Activated CD8-positive, alpha-beta T cell treated with anti-CD3 and anti-CD28 coated beads, Interleukin-2, amount 10 ng/mL, durations not matched to agents 7 days and 5 days (primary cell): Measurements from ENCODE around the gene C1orf53. TPM values are rescaled to one million over a fixed set of nuclear protein-coding genes. Genes with fewer than 3 reads are reported as not detected.
"Not testable (repeated sequence)": the region's sequence is repeated elsewhere in the genome, so short reads cannot be mapped to it uniquely, and the experiment has no call there.

ENCODE experiments used
- ATAC-seq: fragments of 150-1000 bp; cut with Tn5 transposase; one replicate; pipeline ENCODE4 v1.10.0; 2021; ENCODE audit warnings: moderate library complexity
- CTCF ChIA-PET: fragments of 350-600 bp; sonication (Branson Sonifier 250); formaldehyde crosslinking; loops from one replicate; lab custom pipeline; 2021; ENCODE audit warnings: antibody characterized with exemption; lab: Charles Lee
- POLR2A ChIA-PET: fragments of 350-600 bp; sonication (Branson Sonifier 250); formaldehyde crosslinking; loops from one replicate; lab custom pipeline; 2021; ENCODE audit warnings: antibody characterized with exemption; lab: Charles Lee
- DNase-seq: peaks from one replicate; pipeline ENCODE4 v3.0.0-alpha.2; 2020
- H3K27ac Mint-ChIP-seq: one replicate; pipeline ENCODE4 v1.8.0; 2021; ENCODE audit warnings: mild to moderate bottlenecking, mixed read lengths
- H3K27me3 Mint-ChIP-seq: one replicate; pipeline ENCODE4 v1.8.0; 2021; ENCODE audit warnings: low read depth, mixed read lengths
- H3K36me3 Mint-ChIP-seq: one replicate; pipeline ENCODE4 v1.8.0; 2021; ENCODE audit warnings: low read depth, mixed read lengths
- H3K4me1 Mint-ChIP-seq: one replicate; pipeline ENCODE4 v1.8.0; 2021; ENCODE audit warnings: low read depth, mixed read lengths
- H3K4me3 Mint-ChIP-seq: one replicate; pipeline ENCODE4 v1.8.0; 2021; ENCODE audit warnings: mild to moderate bottlenecking, mixed read lengths
- H3K9me3 Mint-ChIP-seq: one replicate; pipeline ENCODE4 v1.8.0; 2022; ENCODE audit warnings: mixed read lengths; ENCODE audit not compliant: insufficient read depth
- total RNA-seq, 2 experiments: library from RNA; stranded (reverse); gene quantifications; one replicate each; pipeline ENCODE4 v1.2.3, GENCODE V29; 2021

Gene C1orf53
- total RNA-seq, 2 experiments from 2014 or later, result 0.68 to 0.97 TPM

GRCh38 chr1:197882241-197882640 is 20.2 kb upstream of the C1orf53 start:
- H3K9me3 Mint-ChIP-seq, DNase-seq, POLR2A ChIA-PET, H3K27ac Mint-ChIP-seq, H3K4me3 Mint-ChIP-seq, H3K36me3 Mint-ChIP-seq, ATAC-seq, CTCF ChIA-PET, H3K4me1 Mint-ChIP-seq: not testable (repeated sequence)
- H3K27me3 Mint-ChIP-seq, result peaks cover 33% of the 10 kb centered on the region

- no peaks in the 10 kb centered on the region for H3K4me1 Mint-ChIP-seq
- ChIA-PET POLR2A (no interaction called here), CTCF (interaction anchor here (1.5 kb wide), 1 partner anchor 15 kb away, joined by 5 read pairs; no protein-coding TSS in a partner anchor)
- ATAC-seq, result no peak
- H3K4me3 Mint-ChIP-seq, result no peak overlapping the region
- H3K27ac Mint-ChIP-seq, result no peak overlapping the region
- no peaks in the 10 kb centered on the region for H3K36me3 Mint-ChIP-seq
- peaks cover 40% of the 10 kb centered on the region for H3K27me3 Mint-ChIP-seq
- no peak for DNase-seq
- H3K9me3 Mint-ChIP-seq, result no peaks in the 10 kb centered on the region
Measured at GRCh38 chr1:197884173-197884572, 18.3 kb upstream of the C1orf53 start.

- H3K27me3 Mint-ChIP-seq, result peaks cover 37% of the 10 kb centered on the region
Measured at GRCh38 chr1:197890936-197891335, 11.5 kb upstream of the C1orf53 start.

GRCh38 chr1:197892684-197893083 is 9.7 kb upstream of the C1orf53 start:
- no peaks in the 10 kb centered on the region for H3K36me3 Mint-ChIP-seq
- H3K4me3 Mint-ChIP-seq, result no peak overlapping the region
- ATAC-seq (no peak), DNase-seq (no peak)
- H3K9me3 Mint-ChIP-seq, result no peaks in the 10 kb centered on the region
- no peak overlapping the region for H3K27ac Mint-ChIP-seq
- POLR2A ChIA-PET, result interaction anchor here (0.6 kb wide), 1 partner anchor 117 kb away, joined by 3 read pairs; the partner anchor contains the start of gene DENND1B
- no peaks in the 10 kb centered on the region for H3K4me1 Mint-ChIP-seq
- CTCF ChIA-PET, result interaction anchor here (1.0 kb wide), 1 partner anchor 27 kb away, joined by 3 read pairs; no protein-coding TSS in a partner anchor
- H3K27me3 Mint-ChIP-seq, result peaks cover 49% of the 10 kb centered on the region

More at GRCh38 chr1:197890936-197891335, 11.5 kb upstream of the C1orf53 start:
- POLR2A ChIA-PET, result no interaction called here
- H3K27ac Mint-ChIP-seq, result no peak overlapping the region
- H3K36me3 Mint-ChIP-seq, result no peaks in the 10 kb centered on the region
- H3K4me1 Mint-ChIP-seq, result no peaks in the 10 kb centered on the region
- ATAC-seq (no peak), DNase-seq (no peak)
- CTCF ChIA-PET, result interaction anchor here (1.2 to 2.3 kb wide), 3 partner anchors 22 to 276 kb away, joined by 3 to 11 read pairs (median 4); no protein-coding TSS in a partner anchor
- no peaks in the 10 kb centered on the region for H3K9me3 Mint-ChIP-seq
- no peak overlapping the region for H3K4me3 Mint-ChIP-seq

GRCh38 chr1:197896301-197896700 is 6.1 kb upstream of the C1orf53 start:
- Mint-ChIP-seq H3K9me3 (no peaks in the 10 kb centered on the region), H3K36me3 (peaks cover 2% of the 10 kb centered on the region), H3K27ac (no peak overlapping the region), H3K4me1 (no peaks in the 10 kb centered on the region), H3K27me3 (peaks cover 43% of the 10 kb centered on the region), H3K4me3 (no peak overlapping the region)
- ChIA-PET POLR2A (no interaction called here), CTCF (no interaction called here)
- DNase-seq (no peak), ATAC-seq (no peak)

- Mint-ChIP-seq H3K9me3 (no peaks in the 10 kb centered on the region), H3K27ac (no peak overlapping the region), H3K27me3 (peaks cover 41% of the 10 kb centered on the region), H3K4me1 (peaks cover 17% of the 10 kb centered on the region), H3K36me3 (peaks cover 2% of the 10 kb centered on the region), H3K4me3 (no peak overlapping the region)
- no peak for ATAC-seq
- POLR2A ChIA-PET, result no interaction called here
- no peak for DNase-seq
- CTCF ChIA-PET, result interaction anchor here (1.1 to 1.6 kb wide), 3 partner anchors 9 to 30 kb away, joined by 3 to 4 read pairs (median 3); no protein-coding TSS in a partner anchor
Measured at GRCh38 chr1:197899037-197899436, 3.4 kb upstream of the C1orf53 start.

GRCh38 chr1:197902131-197902453 is 338 bp upstream of the C1orf53 start:
- H3K9me3 Mint-ChIP-seq, result no peaks in the 10 kb centered on the region
- peak overlapping the region; percentile 75 for H3K27ac Mint-ChIP-seq
- peak overlapping the region; percentile 78 for H3K4me3 Mint-ChIP-seq
- DNase-seq (no peak), ATAC-seq (no peak)
- peaks cover 2% of the 10 kb centered on the region for H3K36me3 Mint-ChIP-seq
- H3K27me3 Mint-ChIP-seq, result peaks cover 53% of the 10 kb centered on the region
- ChIA-PET POLR2A (interaction anchor here (1.6 kb wide), 1 partner anchor 13 kb away, joined by 8 read pairs; no protein-coding TSS in a partner anchor), CTCF (interaction anchor here (0.8 to 6.8 kb wide), 7 partner anchors 9 to 380 kb away, joined by 4 to 64 read pairs (median 5); partner anchors contain the start of gene LHX9)
- peaks cover 17% of the 10 kb centered on the region for H3K4me1 Mint-ChIP-seq

- peak overlapping the region; percentile 77 for H3K27ac Mint-ChIP-seq
- ChIA-PET POLR2A (interaction anchor here (1.6 kb wide), 1 partner anchor 12 kb away, joined by 8 read pairs; no protein-coding TSS in a partner anchor), CTCF (interaction anchor here (0.8 to 6.8 kb wide), 7 partner anchors 10 to 381 kb away, joined by 4 to 64 read pairs (median 5); partner anchors contain the start of gene LHX9)
- peaks cover 53% of the 10 kb centered on the region for H3K27me3 Mint-ChIP-seq
- no peaks in the 10 kb centered on the region for H3K9me3 Mint-ChIP-seq
- no peak for ATAC-seq
- peaks cover 2% of the 10 kb centered on the region for H3K36me3 Mint-ChIP-seq
- peak overlapping the region; percentile 78 for H3K4me3 Mint-ChIP-seq
- H3K4me1 Mint-ChIP-seq, result peaks cover 17% of the 10 kb centered on the region
- DNase-seq, result no peak
Measured at GRCh38 chr1:197903196-197903514, 725 bp downstream of the C1orf53 start.

- no peak for ATAC-seq
- POLR2A ChIA-PET, result no interaction called here
Measured at GRCh38 chr1:197904126-197904787, 1.8 kb downstream of the C1orf53 start.

GRCh38 chr1:197905699-197906351 is 3.4 kb downstream of the C1orf53 start:
- H3K4me3 Mint-ChIP-seq, result no peak overlapping the region
- ATAC-seq (no peak), DNase-seq (no peak)
- H3K9me3 Mint-ChIP-seq, result no peaks in the 10 kb centered on the region
- CTCF ChIA-PET, result interaction anchor here (0.8 to 6.8 kb wide), 4 partner anchors 11 to 144 kb away, joined by 3 to 64 read pairs (median 4); partner anchors contain the start of gene LHX9
- H3K27me3 Mint-ChIP-seq, result peaks cover 75% of the 10 kb centered on the region
- H3K36me3 Mint-ChIP-seq, result peaks cover 2% of the 10 kb centered on the region
- H3K4me1 Mint-ChIP-seq, result peaks cover 40% of the 10 kb centered on the region
- POLR2A ChIA-PET, result interaction anchor here (0.8 kb wide), 1 partner anchor 9 kb away, joined by 3 read pairs; no protein-coding TSS in a partner anchor
- H3K27ac Mint-ChIP-seq, result no peak overlapping the region

More at GRCh38 chr1:197904126-197904787, 1.8 kb downstream of the C1orf53 start:
- H3K27ac Mint-ChIP-seq, result no peak overlapping the region
- DNase-seq, result no peak
- H3K36me3 Mint-ChIP-seq, result peaks cover 2% of the 10 kb centered on the region
- CTCF ChIA-PET, result interaction anchor here (1.3 to 6.8 kb wide), 4 partner anchors 9 to 285 kb away, joined by 4 to 64 read pairs (median 10); partner anchors contain the start of gene LHX9
- H3K4me3 Mint-ChIP-seq, result no peak overlapping the region
- H3K9me3 Mint-ChIP-seq, result no peaks in the 10 kb centered on the region
- peaks cover 62% of the 10 kb centered on the region for H3K27me3 Mint-ChIP-seq
- peaks cover 28% of the 10 kb centered on the region for H3K4me1 Mint-ChIP-seq

GRCh38 chr1:197907846-197908616 is 5.6 kb downstream of the C1orf53 start:
- Mint-ChIP-seq H3K9me3 (no peaks in the 10 kb centered on the region), H3K4me1 (peaks cover 54% of the 10 kb centered on the region), H3K36me3 (no peaks in the 10 kb centered on the region), H3K4me3 (peak overlapping the region; percentile 2), H3K27me3 (peaks cover 91% of the 10 kb centered on the region), H3K27ac (no peak overlapping the region)
- POLR2A ChIA-PET, result interaction anchor here (0.6 kb wide), 1 partner anchor 132 kb away, joined by 3 read pairs; no protein-coding TSS in a partner anchor
- CTCF ChIA-PET, result interaction anchor here (1.1 to 6.8 kb wide), 5 partner anchors 9 to 386 kb away, joined by 3 to 64 read pairs (median 4); partner anchors contain the start of gene LHX9
- DNase-seq (no peak), ATAC-seq (no peak)
